ENCODE results near the gene OR2Z1. TPM values are rescaled to one million over a fixed set of nuclear protein-coding genes. Genes with fewer than 3 reads are reported as not detected.

OR2Z1 gene
- total RNA-seq, 4 donors from 2014 or later = not detected

DNA sequence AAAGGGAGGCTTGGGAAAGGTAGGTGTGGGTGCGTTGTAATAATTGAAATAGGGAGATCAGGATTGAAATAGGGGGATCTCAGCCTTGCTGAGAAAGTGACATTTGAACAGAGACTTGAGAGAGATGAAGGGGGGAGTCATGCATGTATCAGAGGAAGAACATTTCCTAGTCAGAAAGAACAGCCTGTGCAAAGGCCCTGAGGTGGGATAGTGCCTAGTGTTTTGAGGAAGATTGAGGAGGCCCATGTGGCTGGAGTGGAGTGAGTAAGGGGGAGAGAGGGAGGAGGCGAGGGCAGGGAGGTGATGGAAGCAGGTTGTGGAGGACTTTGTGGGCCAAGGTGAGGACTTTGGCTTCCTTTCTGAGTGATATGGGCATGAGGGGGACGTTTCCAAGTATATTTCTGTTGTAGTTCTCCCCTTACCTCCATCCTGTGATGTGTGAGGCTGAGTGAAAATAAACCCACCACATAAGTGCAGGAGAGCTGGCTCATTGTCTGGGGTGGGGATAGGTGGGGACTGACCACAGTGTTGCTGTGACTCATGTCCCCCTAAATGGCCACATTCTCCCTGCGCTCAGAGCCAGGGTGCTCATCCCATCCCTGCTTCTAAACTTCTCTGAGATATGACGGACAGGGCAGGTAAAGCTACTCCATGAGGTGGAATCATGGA, 40.6 kb upstream of the OR2Z1 start:
- no peaks in the 10 kb centered on the region for H3K36me3 ChIP-seq
- WGBS, 2 donors (ENCODE audit: low coverage in 1 of 2) = 63 to 72% methylated on average over 3 to 5 of the region's 5 CpGs
- no peaks in the 10 kb centered on the region for H3K4me1 ChIP-seq
- H3K27ac ChIP-seq = no peak overlapping the region
- TF ChIP-seq EP300 (IDR thresholded peaks at IDR 0.05) (no peak), POLR2A (IDR thresholded peaks at IDR 0.05) (no peak), POLR2AphosphoS5 (IDR thresholded peaks at IDR 0.05) (no peak)
- TF ChIP-seq, protein P1, sequence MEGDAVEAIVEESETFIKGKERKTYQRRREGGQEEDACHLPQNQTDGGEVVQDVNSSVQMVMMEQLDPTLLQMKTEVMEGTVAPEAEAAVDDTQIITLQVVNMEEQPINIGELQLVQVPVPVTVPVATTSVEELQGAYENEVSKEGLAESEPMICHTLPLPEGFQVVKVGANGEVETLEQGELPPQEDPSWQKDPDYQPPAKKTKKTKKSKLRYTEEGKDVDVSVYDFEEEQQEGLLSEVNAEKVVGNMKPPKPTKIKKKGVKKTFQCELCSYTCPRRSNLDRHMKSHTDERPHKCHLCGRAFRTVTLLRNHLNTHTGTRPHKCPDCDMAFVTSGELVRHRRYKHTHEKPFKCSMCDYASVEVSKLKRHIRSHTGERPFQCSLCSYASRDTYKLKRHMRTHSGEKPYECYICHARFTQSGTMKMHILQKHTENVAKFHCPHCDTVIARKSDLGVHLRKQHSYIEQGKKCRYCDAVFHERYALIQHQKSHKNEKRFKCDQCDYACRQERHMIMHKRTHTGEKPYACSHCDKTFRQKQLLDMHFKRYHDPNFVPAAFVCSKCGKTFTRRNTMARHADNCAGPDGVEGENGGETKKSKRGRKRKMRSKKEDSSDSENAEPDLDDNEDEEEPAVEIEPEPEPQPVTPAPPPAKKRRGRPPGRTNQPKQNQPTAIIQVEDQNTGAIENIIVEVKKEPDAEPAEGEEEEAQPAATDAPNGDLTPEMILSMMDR (IDR thresholded peaks at IDR 0.05) = no peak
- peaks cover 62% of the 10 kb centered on the region for H3K27me3 ChIP-seq
- no peak for ATAC-seq
- no peak overlapping the region for H3K4me3 ChIP-seq
- peaks cover 0 to 16% (median 0%) of the 10 kb centered on the region in 3 donors for H3K9me3 ChIP-seq

DNA sequence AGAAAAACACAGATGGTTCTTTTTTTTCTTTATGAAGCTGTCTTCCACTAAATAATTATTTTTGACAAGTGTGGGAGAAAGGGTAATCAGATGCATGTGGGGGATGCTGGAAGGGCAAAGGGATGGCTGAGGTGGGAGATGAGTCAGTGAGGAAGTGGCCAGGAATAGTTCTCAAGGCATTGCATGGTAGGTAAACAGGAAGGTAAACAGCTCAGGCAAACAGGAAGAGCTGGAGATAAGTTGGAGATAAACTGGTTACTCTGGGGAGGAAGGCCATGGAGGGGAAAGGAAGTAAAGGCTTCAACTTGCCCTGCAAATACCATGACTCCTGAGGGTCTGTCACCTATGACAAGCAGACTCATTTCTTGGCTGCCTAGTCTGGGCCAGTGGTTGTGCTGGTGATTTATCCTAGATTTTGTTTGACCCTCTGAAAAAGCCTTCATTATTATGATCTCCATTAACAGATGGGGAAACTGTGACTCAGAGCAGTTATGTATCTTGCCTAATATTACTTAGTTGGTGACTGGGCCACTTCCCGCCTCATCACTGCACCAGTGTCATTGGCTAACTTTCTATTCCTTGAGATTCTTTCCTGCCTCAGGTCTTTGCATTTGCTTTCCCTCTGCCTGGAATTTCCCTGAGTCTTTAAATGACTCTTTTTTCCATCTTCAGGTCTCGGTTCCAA, 39.9 kb upstream of the OR2Z1 start:
- Histone ChIP-seq H3K36me3 (no peaks in the 10 kb centered on the region), H3K27ac (no peak overlapping the region), H3K4me1 (no peaks in the 10 kb centered on the region), H3K27me3 (peaks cover 63% of the 10 kb centered on the region), H3K4me3 (no peak overlapping the region), H3K9me3 (peaks cover 0 to 16% (median 0%) of the 10 kb centered on the region in 3 donors)
- TF ChIP-seq POLR2AphosphoS5 (IDR thresholded peaks at IDR 0.05) (no peak), EP300 (IDR thresholded peaks at IDR 0.05) (no peak), POLR2A (IDR thresholded peaks at IDR 0.05) (no peak)
- TF ChIP-seq, protein P1 (IDR thresholded peaks at IDR 0.05) = no peak
- no peak for ATAC-seq
- 78 to 79% methylated on average over 2 of the region's 2 CpGs for WGBS, 2 donors (ENCODE audit: low coverage in 1 of 2)

DNA sequence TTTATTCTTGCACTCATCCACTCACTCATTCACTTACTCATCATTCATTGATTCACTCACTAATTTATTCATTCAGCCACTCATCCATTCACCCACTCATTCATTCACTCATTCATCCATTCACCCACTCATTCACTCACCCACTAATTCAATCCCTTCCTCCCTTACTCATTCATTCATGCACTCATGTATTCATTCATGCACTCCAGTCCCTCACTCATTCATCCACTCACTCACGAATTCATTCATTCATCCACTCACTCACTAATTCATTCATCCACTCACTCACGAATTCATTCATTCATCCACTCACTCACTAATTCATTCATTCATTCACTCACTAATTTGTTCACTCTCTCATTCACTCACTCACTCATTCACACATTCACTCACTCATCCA, 39.0 kb upstream of the OR2Z1 start:
- Histone ChIP-seq H3K4me1 (no peaks in the 10 kb centered on the region), H3K27ac (no peak overlapping the region), H3K27me3 (peaks cover 55% of the 10 kb centered on the region), H3K36me3 (no peaks in the 10 kb centered on the region), H3K9me3 (peaks cover 0 to 16% (median 0%) of the 10 kb centered on the region in 3 donors), H3K4me3 (no peak overlapping the region)
- WGBS, 2 donors (ENCODE audit: low coverage in 1 of 2) = 25 to 35% methylated on average over 2 of the region's 2 CpGs
- ATAC-seq = no peak
- no peak for TF ChIP-seq POLR2A (IDR thresholded peaks at IDR 0.05)

DNA sequence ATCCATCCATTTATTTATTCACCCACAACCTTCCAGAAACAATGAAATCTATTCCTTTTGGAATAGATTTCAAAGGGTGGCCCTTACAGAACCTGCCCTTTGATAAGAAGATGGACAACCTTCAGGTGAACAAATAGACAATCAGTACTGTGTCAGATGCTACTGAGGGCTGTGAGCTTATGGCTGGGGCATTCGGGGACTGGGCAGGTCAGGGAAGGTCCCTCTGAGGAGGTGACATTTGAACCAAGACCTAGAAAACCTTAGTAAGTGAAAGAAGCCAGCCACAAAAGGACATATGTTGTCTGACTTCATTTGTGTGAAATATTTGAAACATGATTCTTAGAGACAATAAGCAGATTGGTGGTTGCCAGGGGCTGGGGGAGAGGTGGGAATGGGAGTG, 38.5 kb upstream of the OR2Z1 start:
- ATAC-seq = no peak
- no peaks in the 10 kb centered on the region for H3K4me1 ChIP-seq
- H3K27ac ChIP-seq = no peak overlapping the region
- WGBS, 2 donors (ENCODE audit: low coverage in 1 of 2) = 57 to 63% methylated on average over 1 of the region's 1 CpG
- TF ChIP-seq, protein P1 (IDR thresholded peaks at IDR 0.05) = no peak
- TF ChIP-seq EP300 (IDR thresholded peaks at IDR 0.05) = no peak
- TF ChIP-seq POLR2A (IDR thresholded peaks at IDR 0.05) = no peak
- no peak for TF ChIP-seq POLR2AphosphoS5 (IDR thresholded peaks at IDR 0.05)
- H3K36me3 ChIP-seq = no peaks in the 10 kb centered on the region
- H3K9me3 ChIP-seq = peaks cover 0 to 16% (median 0%) of the 10 kb centered on the region in 3 donors
- H3K4me3 ChIP-seq = no peak overlapping the region
- peaks cover 52% of the 10 kb centered on the region for H3K27me3 ChIP-seq

DNA sequence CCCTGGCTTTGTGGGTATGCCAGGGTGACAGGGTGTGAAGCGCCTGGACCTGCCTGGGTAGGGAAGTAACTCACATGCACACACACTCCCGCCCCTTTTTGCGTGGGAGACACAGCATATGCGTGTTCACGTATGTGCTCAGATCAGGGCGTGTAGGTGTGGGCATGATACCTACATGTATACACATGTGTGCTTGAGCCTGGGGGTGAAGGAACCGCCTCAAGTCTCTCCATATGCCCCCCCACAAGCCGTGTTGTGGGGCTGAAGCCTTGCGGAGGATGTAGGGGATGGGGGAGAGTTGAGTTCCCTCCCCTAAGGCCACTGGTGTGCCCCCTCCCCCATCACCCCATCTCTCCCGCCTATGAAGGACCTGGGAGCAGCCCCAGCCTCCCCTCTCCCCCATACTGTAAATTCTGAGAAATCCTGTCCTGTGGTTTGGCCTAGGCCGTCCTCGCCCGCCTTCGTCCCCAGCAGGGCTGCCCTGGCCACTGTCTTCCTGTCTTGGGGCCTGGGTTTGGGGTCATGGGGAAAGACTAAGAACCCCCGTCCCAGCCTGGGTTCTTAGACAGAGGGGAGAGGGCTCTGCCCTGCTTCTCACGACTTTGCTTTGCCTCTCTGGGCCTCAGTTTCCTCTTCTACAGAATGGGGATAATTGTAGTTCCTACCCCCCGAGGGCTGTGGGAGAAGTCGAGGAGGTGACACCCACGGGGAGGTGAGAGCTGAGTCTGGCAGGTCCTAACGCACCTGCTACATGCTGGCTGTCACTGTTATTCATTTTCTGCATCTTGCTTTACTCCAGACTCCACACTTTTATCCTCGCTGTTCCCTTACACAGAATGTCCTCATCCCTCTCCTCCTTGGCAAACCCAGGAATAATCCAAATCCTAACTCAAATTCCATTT, 37.2 kb upstream of the OR2Z1 start:
- H3K4me1 ChIP-seq = no peaks in the 10 kb centered on the region
- H3K27ac ChIP-seq = no peak overlapping the region
- peaks cover 0 to 16% (median 0%) of the 10 kb centered on the region in 3 donors for H3K9me3 ChIP-seq
- ATAC-seq = no peak
- TF ChIP-seq EP300 (IDR thresholded peaks at IDR 0.05) (no peak), POLR2AphosphoS5 (IDR thresholded peaks at IDR 0.05) (no peak), POLR2A (IDR thresholded peaks at IDR 0.05) (no peak)
- TF ChIP-seq, protein P1 (IDR thresholded peaks at IDR 0.05) = no peak
- H3K27me3 ChIP-seq = peaks cover 51% of the 10 kb centered on the region
- 62 to 76% methylated on average over 6 to 8 of the region's 21 CpGs for WGBS, 2 donors (ENCODE audit: low coverage in 1 of 2)
- no peaks in the 10 kb centered on the region for H3K36me3 ChIP-seq
- H3K4me3 ChIP-seq = no peak overlapping the region

Measured in gastroesophageal sphincter (tissue), 4 donors.